Mucosa of descending colon (tissue), 3 donors: ENCODE measurements around the gene ZMYND12. TPM values are rescaled to one million over a fixed set of nuclear protein-coding genes. Genes with fewer than 3 reads are reported as not detected.

ENCODE experiments used
- ATAC-seq: fragments of 200-7000 bp; cut with Tn5 transposase; one replicate; pipeline ENCODE4 v1.9.1; 2020; ENCODE audit warnings: mild to moderate bottlenecking, moderate library complexity
- DNase-seq, 3 donors: peaks; one replicate each; pipeline ENCODE4 v3.0.0-alpha.2; 2020
- H3K36me3 ChIP-seq: fragments of 200-600 bp; one replicate; pipeline ENCODE4 v1.8.0; 2021; ENCODE audit warnings: low read depth, mild to moderate bottlenecking
- H3K4me1 ChIP-seq: fragments of 200-600 bp; one replicate; pipeline ENCODE4 v1.8.0; 2021; ENCODE audit warnings: low read depth, mild to moderate bottlenecking
- H3K4me3 ChIP-seq: fragments of 200-600 bp; one replicate; pipeline ENCODE4 v1.8.0; 2021; ENCODE audit warnings: mild to moderate bottlenecking
- H3K9me3 ChIP-seq: fragments of 200-600 bp; one replicate; pipeline ENCODE4 v1.8.0; 2021; ENCODE audit warnings: mild to moderate bottlenecking
- intact Hi-C, 2 donors: fragments of 100-400 bp; cut with DNase I in 1 of 2; cut with micrococcal nuclease in 1 of 2; formaldehyde crosslinking; loops; one replicate each; pipeline versions ENCODE4 v1.11.0 to v1.11.1; 2022; cut with DNase I, micrococcal nuclease
- total RNA-seq, 3 donors: library from RNA; stranded (reverse); fragmentation: NEBNext Ultra II Directional in 2 of 3; extraction: Animal tissue kit (Norgen Biotek cat#: 25700) in 2 of 3; gene quantifications; one replicate each; pipeline versions ENCODE4 v1.2.1 to v1.2.4, GENCODE V29; 2021 to 2023
- TF ChIP-seq, protein P1 (sequence below): fragments of 200-600 bp; IDR thresholded peaks from one replicate; pipeline ENCODE4 v1.8.0; 2022; ENCODE audit warnings: antibody characterized with exemption, mild to moderate bottlenecking
- donor health status: DM: no; HTN: no; CAD: no; lungs with moderate emphysema.
- donor health status: DM: no; HTN: no; CAD: no.
- donor health status: DM: no; HTN: yes; CAD: no.

ZMYND12 gene
- total RNA-seq, 3 donors from 2014 or later, result 1.2 to 3.0 (median 2.2) TPM

DNA sequence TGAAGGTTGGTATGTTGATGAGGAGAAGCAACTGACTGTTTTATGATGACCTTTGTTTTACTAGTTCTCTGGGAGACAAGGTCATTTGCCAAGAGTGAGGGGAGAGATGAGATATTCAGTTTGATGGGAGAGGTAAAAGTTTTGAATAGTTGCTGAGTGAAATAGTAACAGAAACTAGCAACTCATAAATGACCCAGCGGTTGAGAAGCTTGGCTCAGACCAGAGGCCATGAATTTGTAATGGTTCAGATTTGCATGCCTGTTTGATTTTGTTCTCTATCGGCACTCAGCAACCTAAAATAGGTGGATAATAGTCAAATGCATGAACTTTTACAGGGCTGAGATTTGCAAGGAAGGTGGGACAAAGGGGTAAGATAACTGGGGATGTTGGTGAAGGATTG, 13.9 kb upstream of the ZMYND12 start:
- Histone ChIP-seq H3K4me1 (no peaks in the 10 kb centered on the region), H3K36me3 (no peaks in the 10 kb centered on the region), H3K9me3 (no peaks in the 10 kb centered on the region), H3K4me3 (no peak overlapping the region)
- TF ChIP-seq, protein P1, sequence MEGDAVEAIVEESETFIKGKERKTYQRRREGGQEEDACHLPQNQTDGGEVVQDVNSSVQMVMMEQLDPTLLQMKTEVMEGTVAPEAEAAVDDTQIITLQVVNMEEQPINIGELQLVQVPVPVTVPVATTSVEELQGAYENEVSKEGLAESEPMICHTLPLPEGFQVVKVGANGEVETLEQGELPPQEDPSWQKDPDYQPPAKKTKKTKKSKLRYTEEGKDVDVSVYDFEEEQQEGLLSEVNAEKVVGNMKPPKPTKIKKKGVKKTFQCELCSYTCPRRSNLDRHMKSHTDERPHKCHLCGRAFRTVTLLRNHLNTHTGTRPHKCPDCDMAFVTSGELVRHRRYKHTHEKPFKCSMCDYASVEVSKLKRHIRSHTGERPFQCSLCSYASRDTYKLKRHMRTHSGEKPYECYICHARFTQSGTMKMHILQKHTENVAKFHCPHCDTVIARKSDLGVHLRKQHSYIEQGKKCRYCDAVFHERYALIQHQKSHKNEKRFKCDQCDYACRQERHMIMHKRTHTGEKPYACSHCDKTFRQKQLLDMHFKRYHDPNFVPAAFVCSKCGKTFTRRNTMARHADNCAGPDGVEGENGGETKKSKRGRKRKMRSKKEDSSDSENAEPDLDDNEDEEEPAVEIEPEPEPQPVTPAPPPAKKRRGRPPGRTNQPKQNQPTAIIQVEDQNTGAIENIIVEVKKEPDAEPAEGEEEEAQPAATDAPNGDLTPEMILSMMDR, result no peak
- ATAC-seq (no peak), DNase-seq (no peak)
- intact Hi-C loops, result no loop called here

DNA sequence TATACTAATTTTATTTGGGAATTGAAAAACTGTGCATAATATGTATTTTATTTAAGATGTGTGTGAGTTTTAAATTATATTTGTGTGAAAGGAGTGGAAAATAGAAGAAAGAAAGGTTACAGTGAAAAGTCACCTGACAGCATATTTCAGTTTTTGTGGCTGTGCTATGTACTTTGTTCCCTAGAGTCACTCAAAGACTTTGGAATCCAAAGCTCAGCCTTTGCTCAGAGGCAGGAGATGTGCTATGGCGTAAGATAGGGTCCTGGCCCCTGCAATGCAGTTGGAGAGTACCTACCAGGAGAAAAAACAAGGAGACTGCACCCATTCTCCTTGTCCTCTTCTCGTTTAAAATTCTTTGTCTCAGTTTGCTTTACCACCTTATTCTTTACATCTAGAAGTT, 10.2 kb upstream of the ZMYND12 start:
- ATAC-seq (no peak), DNase-seq (no peak)
- Histone ChIP-seq H3K9me3 (no peaks in the 10 kb centered on the region), H3K4me1 (peaks cover 3% of the 10 kb centered on the region), H3K4me3 (no peak overlapping the region), H3K36me3 (no peaks in the 10 kb centered on the region)
- TF ChIP-seq, protein P1, result no peak
- intact Hi-C loops, result no loop called here

DNA sequence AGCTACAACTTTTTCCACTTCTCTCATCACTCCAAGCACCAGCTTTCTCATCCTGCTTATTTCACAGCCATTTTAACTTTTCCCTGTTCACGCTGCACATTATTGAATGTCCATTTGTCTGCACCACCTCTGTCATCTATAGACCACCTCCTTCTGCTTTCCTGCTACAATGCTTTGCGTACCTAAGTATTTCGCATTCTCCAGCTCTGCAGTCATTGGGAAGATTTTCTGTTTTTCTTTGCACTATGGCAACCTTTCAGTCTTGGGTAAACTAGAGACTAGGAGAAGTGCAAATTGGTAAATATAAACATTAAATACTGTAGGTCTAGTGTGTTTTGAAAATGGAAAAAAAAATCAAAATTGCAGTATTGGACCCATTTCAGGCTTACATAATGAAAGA, 8.1 kb upstream of the ZMYND12 start:
- H3K4me3 ChIP-seq, result no peak overlapping the region
- H3K4me1 ChIP-seq, result peaks cover 3% of the 10 kb centered on the region
- H3K9me3 ChIP-seq, result no peaks in the 10 kb centered on the region
- intact Hi-C loops, result no loop called here
- TF ChIP-seq, protein P1, result no peak
- H3K36me3 ChIP-seq, result no peaks in the 10 kb centered on the region
- DNase-seq (no peak), ATAC-seq (no peak)

DNA sequence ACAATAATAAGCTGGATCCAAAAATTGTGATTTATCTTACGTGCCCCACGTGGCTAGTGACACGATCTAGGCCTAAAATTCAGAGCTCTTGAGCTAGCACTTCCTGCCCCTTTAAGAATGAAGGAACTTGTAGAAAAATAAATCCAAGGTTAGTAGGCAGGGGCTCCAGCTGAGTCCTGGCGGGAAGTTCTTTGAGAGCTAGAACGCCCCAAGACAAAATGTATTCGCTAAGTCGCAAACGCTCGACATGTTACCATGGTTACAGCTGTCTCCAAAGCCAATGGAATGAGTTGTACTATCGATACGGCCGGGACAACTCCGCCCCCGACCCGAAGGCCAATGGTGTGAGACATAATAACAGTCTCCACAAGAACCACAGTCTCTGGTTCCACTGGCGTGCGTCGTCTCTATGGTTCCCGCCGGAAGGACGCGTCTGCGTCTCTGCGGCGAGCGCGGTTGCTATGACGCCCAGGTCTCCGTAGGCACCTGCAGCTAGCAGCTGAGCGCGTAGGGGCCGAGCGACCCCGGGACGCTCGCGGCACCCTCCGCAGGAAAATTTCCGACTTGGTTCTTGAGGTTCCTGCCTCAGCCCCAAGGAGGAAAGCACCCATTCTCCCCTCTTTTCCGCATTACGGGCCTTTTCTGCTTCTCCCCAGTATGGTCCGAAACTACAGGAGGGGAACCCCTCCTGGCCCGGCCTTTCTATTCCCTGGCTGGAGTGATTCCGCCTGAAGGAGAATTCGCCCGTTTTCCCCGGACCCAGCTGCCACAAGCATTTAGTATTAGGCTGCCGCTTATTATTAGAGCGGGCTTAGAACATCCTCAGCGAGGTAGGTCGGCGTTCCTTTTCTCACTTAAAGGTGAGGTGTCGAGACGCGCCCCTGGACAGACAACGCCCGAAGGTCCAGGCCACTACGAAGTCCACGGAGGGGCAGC, 7.3 kb upstream of the ZMYND12 start, which contains the start of gene CCDC30:
TSS of gene CCDC30 (plus strand) at position 459 of the 936 bp plus-strand sequence. CDS start 17,266 bp downstream, outside the sequence.
- H3K4me1 ChIP-seq, result peaks cover 3% of the 10 kb centered on the region
- TF ChIP-seq, protein P1, result peak; percentile 10

DNA sequence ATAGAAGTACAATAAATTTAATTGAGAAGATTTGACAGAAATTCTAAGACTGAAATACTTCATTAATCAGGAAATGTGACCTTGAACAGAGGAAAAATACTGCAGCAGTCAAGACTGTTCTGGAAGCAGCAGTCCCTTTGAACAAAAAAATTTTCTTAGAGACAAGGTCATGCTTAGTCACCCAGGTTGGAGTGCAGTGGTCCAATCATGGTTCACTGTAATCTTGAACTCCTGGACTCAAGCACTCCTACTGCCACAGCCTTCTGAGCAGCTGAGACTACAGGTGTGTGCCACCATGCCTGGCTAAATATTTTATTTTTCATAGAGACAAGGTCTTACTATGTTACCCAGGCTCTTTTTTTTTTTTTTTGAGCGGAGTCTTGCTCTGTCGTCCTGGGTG, 5.4 kb upstream of the ZMYND12 start:
- peaks cover 14% of the 10 kb centered on the region for H3K4me1 ChIP-seq
- TF ChIP-seq, protein P1, result no peak
- H3K9me3 ChIP-seq, result no peaks in the 10 kb centered on the region
- no peaks in the 10 kb centered on the region for H3K36me3 ChIP-seq
- no peak for DNase-seq
- no peak for ATAC-seq
- H3K4me3 ChIP-seq, result no peak overlapping the region
- intact Hi-C loops, result no loop called here

More for the DNA sequence above, 7.3 kb upstream of the ZMYND12 start, which contains the start of gene CCDC30:
- peak within 1 kb of the TSS; percentile 16 for H3K4me3 ChIP-seq
- no peaks in the 10 kb centered on the region for H3K36me3 ChIP-seq
- no peaks in the 10 kb centered on the region for H3K9me3 ChIP-seq
- peak; percentile 96 to 97 (median 97) for DNase-seq
- ATAC-seq, result peak; percentile 100
- intact Hi-C loops, result no loop called here
